CD8-positive, alpha-beta memory T cell (primary cell): ENCODE data around the gene EXT2. TPM values are rescaled to one million over a fixed set of nuclear protein-coding genes. Genes with fewer than 3 reads are reported as not detected.
A peak's percentile ranks its signal among the peaks of the same experiment; 100 is the strongest.

Experiments used
- CTCF ChIA-PET: fragments of 350-600 bp; sonication (Branson Sonifier 250); formaldehyde crosslinking; loops from one replicate; lab custom pipeline; 2021; ENCODE audit warnings: antibody characterized with exemption; lab: Charles Lee
- POLR2A ChIA-PET: fragments of 350-600 bp; sonication (Branson Sonifier 250); formaldehyde crosslinking; loops from one replicate; lab custom pipeline; 2021; ENCODE audit warnings: antibody characterized with exemption; lab: Charles Lee
- DNase-seq, 5 donors: peaks; one replicate each; pipeline versions ENCODE4 v3.0.0 to v3.0.0-alpha.2; 2020 to 2022; ENCODE audit warnings: mixed read lengths in 1 of 5
- H3K27ac ChIP-seq: one replicate; pipeline ENCODE4 v1.7.0; 2013; ENCODE audit warnings: low read depth, mild to moderate bottlenecking, low read length, moderate library complexity
- H3K27me3 ChIP-seq: 2 replicates; pipeline ENCODE4 v1.7.0; 2013; ENCODE audit warnings: low read length, mild to moderate bottlenecking; ENCODE audit not compliant: insufficient read depth, poor library complexity, severe bottlenecking
- H3K36me3 ChIP-seq: 2 replicates; pipeline ENCODE4 v1.7.0; 2013; ENCODE audit warnings: mild to moderate bottlenecking, low read length, moderate library complexity; ENCODE audit not compliant: insufficient read depth
- H3K4me1 ChIP-seq: 2 replicates; pipeline ENCODE4 v1.7.0; 2013; ENCODE audit warnings: mild to moderate bottlenecking, low read length, moderate library complexity; ENCODE audit not compliant: insufficient read depth
- H3K4me3 ChIP-seq: 2 replicates; pipeline ENCODE4 v1.7.0; 2013; ENCODE audit warnings: mild to moderate bottlenecking, low read length
- H3K9me3 ChIP-seq: 2 replicates; pipeline ENCODE4 v1.7.0; 2013; ENCODE audit warnings: mild to moderate bottlenecking, low read length
- H3K27ac Mint-ChIP-seq, 8 donors: one replicate each; pipeline ENCODE4 v1.8.0; 2020 to 2021; ENCODE audit warnings: mixed read lengths in 8 of 8, mild to moderate bottlenecking in 6 of 8, inconsistent platforms in 3 of 8, moderate library complexity in 3 of 8
- H3K27me3 Mint-ChIP-seq, 2 donors: one replicate each; pipeline ENCODE4 v1.8.0; 2020 to 2021; ENCODE audit warnings: mixed read lengths in 2 of 2, mild to moderate bottlenecking in 1 of 2, moderate library complexity in 1 of 2
- H3K36me3 Mint-ChIP-seq, 3 donors: one replicate each; pipeline ENCODE4 v1.8.0; 2020 to 2021; ENCODE audit warnings: mixed read lengths in 3 of 3, inconsistent platforms in 1 of 3, mild to moderate bottlenecking in 1 of 3
- H3K4me1 Mint-ChIP-seq, 3 donors: one replicate each; pipeline ENCODE4 v1.8.0; 2020 to 2021; ENCODE audit warnings: mixed read lengths in 3 of 3, inconsistent platforms in 1 of 3, mild to moderate bottlenecking in 1 of 3
- H3K4me3 Mint-ChIP-seq, 7 donors: one replicate each; pipeline ENCODE4 v1.8.0; 2020 to 2021; ENCODE audit warnings: mixed read lengths in 7 of 7, mild to moderate bottlenecking in 6 of 7, moderate library complexity in 4 of 7, inconsistent platforms in 2 of 7
- H3K9me3 Mint-ChIP-seq, 5 donors: one replicate each; pipeline ENCODE4 v1.8.0; 2020 to 2022; ENCODE audit warnings: mixed read lengths in 5 of 5, mild to moderate bottlenecking in 3 of 5, moderate library complexity in 2 of 5, inconsistent platforms in 1 of 5
- polyA plus RNA-seq: library from polyadenylated mRNA; unstranded; fragments of 300-500 nt; fragmentation: Illumina TruSeq; gene quantifications from one replicate; pipeline ENCODE4 v1.2.3, GENCODE V29; 2021
- total RNA-seq, 2 experiments: library from RNA; stranded (reverse); gene quantifications; one replicate each; pipeline ENCODE4 v1.2.3, GENCODE V29; 2021

The EXT2 gene
- total and polyA plus RNA-seq, 3 experiments from 2014 or later = 37.4 to 46.6 (median 38.5) TPM

GRCh38 chr11:44277196-44278090, 182.0 kb downstream of the EXT2 start:
- CTCF ChIA-PET = interaction anchor here (0.6 to 1.4 kb wide), 2 partner anchors 9 to 19 kb away, joined by 4 to 6 read pairs; no protein-coding TSS in a partner anchor
- POLR2A ChIA-PET = no interaction called here
- Histone ChIP-seq H3K9me3 (no peaks in the 10 kb centered on the region), H3K27ac (no peak overlapping the region), H3K4me3 (no peak overlapping the region), H3K4me1 (no peaks in the 10 kb centered on the region), H3K36me3 (no peaks in the 10 kb centered on the region), H3K27me3 (no peaks in the 10 kb centered on the region)
- no peak overlapping the region for H3K27ac Mint-ChIP-seq
- peaks cover 0 to 6% (median 0%) of the 10 kb centered on the region in 3 donors for H3K36me3 Mint-ChIP-seq
- peaks cover 0 to 2% (median 0%) of the 10 kb centered on the region in 5 donors for H3K9me3 Mint-ChIP-seq
- peaks cover 3% of the 10 kb centered on the region in 2 donors for H3K27me3 Mint-ChIP-seq
- no peaks in the 10 kb centered on the region for H3K4me1 Mint-ChIP-seq
- no peak overlapping the region for H3K4me3 Mint-ChIP-seq
- DNase-seq = no peak

- Mint-ChIP-seq H3K27ac (no peak overlapping the region), H3K9me3 (no peaks in the 10 kb centered on the region), H3K4me3 (no peak overlapping the region), H3K27me3 (peaks cover 3 to 6% of the 10 kb centered on the region in 2 donors), H3K4me1 (no peaks in the 10 kb centered on the region), H3K36me3 (no peaks in the 10 kb centered on the region)
- H3K27me3 ChIP-seq = no peaks in the 10 kb centered on the region
- H3K27ac ChIP-seq = no peak overlapping the region
- H3K4me3 ChIP-seq = no peak overlapping the region
- H3K4me1 ChIP-seq = no peaks in the 10 kb centered on the region
- ChIA-PET POLR2A (no interaction called here), CTCF (no interaction called here)
- DNase-seq = no peak
- no peaks in the 10 kb centered on the region for H3K36me3 ChIP-seq
- no peaks in the 10 kb centered on the region for H3K9me3 ChIP-seq
Observed at GRCh38 chr11:44279483-44279882, 184.0 kb downstream of the EXT2 start.

DNA sequence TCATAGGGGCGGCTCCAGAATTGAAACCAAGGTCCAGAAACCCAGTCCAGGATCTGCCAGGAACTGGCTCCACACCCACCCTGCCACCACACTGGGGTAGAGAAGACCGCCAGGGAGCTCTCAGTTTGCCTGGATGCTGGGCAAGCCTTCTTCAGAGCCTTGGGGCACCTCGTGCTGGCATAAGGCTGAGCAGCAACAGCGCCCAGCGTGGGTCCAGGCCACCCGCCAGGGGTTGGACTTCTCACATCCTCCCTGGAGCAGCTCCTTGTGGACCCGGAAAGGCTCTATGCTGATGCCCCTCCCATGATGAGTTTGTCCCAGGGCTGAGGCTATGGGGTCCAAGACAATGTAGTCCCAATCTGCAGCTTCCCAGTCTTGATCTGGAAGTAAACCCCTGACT, 184.8 kb downstream of the EXT2 start:
- H3K27me3 Mint-ChIP-seq = peaks cover 3 to 6% of the 10 kb centered on the region in 2 donors
- ChIA-PET POLR2A (no interaction called here), CTCF (no interaction called here)
- Histone ChIP-seq H3K36me3 (no peaks in the 10 kb centered on the region), H3K9me3 (no peaks in the 10 kb centered on the region), H3K4me1 (no peaks in the 10 kb centered on the region), H3K27me3 (no peaks in the 10 kb centered on the region), H3K4me3 (no peak overlapping the region), H3K27ac (no peak overlapping the region)
- no peak overlapping the region for H3K27ac Mint-ChIP-seq
- H3K4me1 Mint-ChIP-seq = no peaks in the 10 kb centered on the region
- no peaks in the 10 kb centered on the region for H3K9me3 Mint-ChIP-seq
- no peak overlapping the region for H3K4me3 Mint-ChIP-seq
- no peaks in the 10 kb centered on the region for H3K36me3 Mint-ChIP-seq
- DNase-seq = no peak

- no peaks in the 10 kb centered on the region for H3K36me3 ChIP-seq
- Mint-ChIP-seq H3K9me3 (no peaks in the 10 kb centered on the region), H3K4me3 (no peak overlapping the region), H3K36me3 (no peaks in the 10 kb centered on the region), H3K27ac (peak overlapping the region in 1 of 8 donors; percentile 84), H3K27me3 (peaks cover 3 to 4% of the 10 kb centered on the region in 2 donors), H3K4me1 (no peaks in the 10 kb centered on the region)
- no peaks in the 10 kb centered on the region for H3K9me3 ChIP-seq
- H3K4me1 ChIP-seq = no peaks in the 10 kb centered on the region
- CTCF ChIA-PET = no interaction called here
- H3K27me3 ChIP-seq = no peaks in the 10 kb centered on the region
- no peak overlapping the region for H3K27ac ChIP-seq
- POLR2A ChIA-PET = no interaction called here
- H3K4me3 ChIP-seq = no peak overlapping the region
- DNase-seq = no peak
Observed at GRCh38 chr11:44281151-44281550, 185.7 kb downstream of the EXT2 start.

GRCh38 chr11:44282620-44283019, 187.1 kb downstream of the EXT2 start:
- no peak overlapping the region for H3K4me3 ChIP-seq
- H3K9me3 ChIP-seq = no peaks in the 10 kb centered on the region
- CTCF ChIA-PET = interaction anchor here (0.7 kb wide), 1 partner anchor 13 kb away, joined by 3 read pairs; no protein-coding TSS in a partner anchor
- no peaks in the 10 kb centered on the region for H3K4me1 Mint-ChIP-seq
- H3K4me3 Mint-ChIP-seq = no peak overlapping the region
- peaks cover 3 to 4% of the 10 kb centered on the region in 2 donors for H3K27me3 Mint-ChIP-seq
- no peak overlapping the region for H3K27ac ChIP-seq
- no peak overlapping the region for H3K27ac Mint-ChIP-seq
- no peak for DNase-seq
- H3K4me1 ChIP-seq = no peaks in the 10 kb centered on the region
- no peaks in the 10 kb centered on the region for H3K27me3 ChIP-seq
- H3K36me3 ChIP-seq = no peaks in the 10 kb centered on the region
- H3K36me3 Mint-ChIP-seq = no peaks in the 10 kb centered on the region
- H3K9me3 Mint-ChIP-seq = no peaks in the 10 kb centered on the region
- POLR2A ChIA-PET = no interaction called here

DNA sequence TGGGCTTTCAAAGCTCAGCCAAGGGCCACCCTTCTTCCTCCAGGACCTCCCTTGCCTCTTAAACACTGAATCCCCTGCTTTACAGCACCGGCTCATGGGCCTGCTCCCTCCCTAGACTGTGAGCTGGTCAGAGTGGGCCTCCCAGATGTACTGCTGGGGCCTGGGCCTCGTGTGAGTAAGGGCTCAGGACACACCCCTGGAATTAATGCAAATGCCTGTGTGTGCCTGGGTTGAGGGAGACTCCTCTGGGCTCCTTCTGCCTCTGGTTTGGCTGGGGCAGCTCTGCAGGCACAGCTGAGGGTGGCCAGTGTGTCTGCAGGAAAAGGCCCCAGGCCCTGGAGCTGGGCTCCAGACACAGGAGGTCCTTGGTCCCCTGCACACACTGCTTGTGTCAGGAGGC, 190.3 kb downstream of the EXT2 start:
- POLR2A ChIA-PET = no interaction called here
- H3K27ac ChIP-seq = no peak overlapping the region
- no peaks in the 10 kb centered on the region for H3K36me3 Mint-ChIP-seq
- DNase-seq = no peak
- no peak overlapping the region for H3K4me3 ChIP-seq
- no peaks in the 10 kb centered on the region for H3K27me3 ChIP-seq
- no peak overlapping the region for H3K4me3 Mint-ChIP-seq
- H3K4me1 ChIP-seq = no peaks in the 10 kb centered on the region
- H3K9me3 ChIP-seq = no peaks in the 10 kb centered on the region
- H3K4me1 Mint-ChIP-seq = no peaks in the 10 kb centered on the region
- peaks cover 9 to 12% of the 10 kb centered on the region in 2 donors for H3K27me3 Mint-ChIP-seq
- H3K9me3 Mint-ChIP-seq = no peaks in the 10 kb centered on the region
- H3K27ac Mint-ChIP-seq = no peak overlapping the region
- no peaks in the 10 kb centered on the region for H3K36me3 ChIP-seq
- CTCF ChIA-PET = interaction anchor here (0.6 to 1.9 kb wide), 9 partner anchors 8 to 253 kb away, joined by 3 to 6 read pairs (median 3); no protein-coding TSS in a partner anchor

- no peaks in the 10 kb centered on the region for H3K4me1 Mint-ChIP-seq
- H3K27ac ChIP-seq = no peak overlapping the region
- DNase-seq = peak; percentile 16 to 60 (median 35)
- H3K27me3 ChIP-seq = no peaks in the 10 kb centered on the region
- H3K4me3 ChIP-seq = no peak overlapping the region
- no peaks in the 10 kb centered on the region for H3K9me3 ChIP-seq
- ChIA-PET CTCF (interaction anchor here (0.6 to 1.9 kb wide), 12 partner anchors 8 to 624 kb away, joined by 3 to 6 read pairs (median 3); no protein-coding TSS in a partner anchor), POLR2A (no interaction called here)
- H3K4me1 ChIP-seq = no peaks in the 10 kb centered on the region
- H3K36me3 ChIP-seq = no peaks in the 10 kb centered on the region
- H3K4me3 Mint-ChIP-seq = no peak overlapping the region
- peaks cover 9 to 12% of the 10 kb centered on the region in 2 donors for H3K27me3 Mint-ChIP-seq
- H3K9me3 Mint-ChIP-seq = no peaks in the 10 kb centered on the region
- H3K27ac Mint-ChIP-seq = no peak overlapping the region
- H3K36me3 Mint-ChIP-seq = no peaks in the 10 kb centered on the region
Observed at GRCh38 chr11:44286268-44286880, 190.9 kb downstream of the EXT2 start.

DNA sequence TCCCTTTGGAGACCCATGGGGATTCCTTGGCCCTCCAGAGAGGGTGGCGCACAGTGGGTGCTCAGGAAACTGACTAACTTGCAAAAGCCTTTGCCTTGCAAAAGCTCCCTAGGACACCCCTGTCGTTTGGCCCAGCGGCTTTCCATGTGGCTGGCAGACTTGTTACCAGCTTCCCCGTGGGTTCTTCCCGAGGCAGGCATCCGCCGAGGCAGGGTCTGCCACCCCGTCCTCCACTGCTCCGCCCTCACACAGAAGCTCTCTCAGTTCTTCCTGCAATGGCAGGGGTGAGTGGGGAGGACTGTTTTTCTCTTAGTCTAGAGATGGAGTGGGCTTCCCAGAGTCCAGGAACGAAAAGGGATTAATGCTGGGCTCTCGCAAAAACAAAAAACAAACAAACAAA, 191.4 kb downstream of the EXT2 start:
- Mint-ChIP-seq H3K36me3 (no peaks in the 10 kb centered on the region), H3K4me1 (no peaks in the 10 kb centered on the region), H3K27ac (no peak overlapping the region), H3K27me3 (peaks cover 9 to 12% of the 10 kb centered on the region in 2 donors), H3K9me3 (no peaks in the 10 kb centered on the region), H3K4me3 (no peak overlapping the region)
- Histone ChIP-seq H3K36me3 (no peaks in the 10 kb centered on the region), H3K27me3 (no peaks in the 10 kb centered on the region), H3K4me3 (no peak overlapping the region), H3K9me3 (no peaks in the 10 kb centered on the region), H3K27ac (no peak overlapping the region), H3K4me1 (no peaks in the 10 kb centered on the region)
- POLR2A ChIA-PET = no interaction called here
- CTCF ChIA-PET = interaction anchor here (0.6 to 1.9 kb wide), 9 partner anchors 9 to 624 kb away, joined by 3 to 6 read pairs (median 3); no protein-coding TSS in a partner anchor
- DNase-seq = no peak
